ENCODE measurements around the gene IL17RC.

The IL17RC gene

DNA sequence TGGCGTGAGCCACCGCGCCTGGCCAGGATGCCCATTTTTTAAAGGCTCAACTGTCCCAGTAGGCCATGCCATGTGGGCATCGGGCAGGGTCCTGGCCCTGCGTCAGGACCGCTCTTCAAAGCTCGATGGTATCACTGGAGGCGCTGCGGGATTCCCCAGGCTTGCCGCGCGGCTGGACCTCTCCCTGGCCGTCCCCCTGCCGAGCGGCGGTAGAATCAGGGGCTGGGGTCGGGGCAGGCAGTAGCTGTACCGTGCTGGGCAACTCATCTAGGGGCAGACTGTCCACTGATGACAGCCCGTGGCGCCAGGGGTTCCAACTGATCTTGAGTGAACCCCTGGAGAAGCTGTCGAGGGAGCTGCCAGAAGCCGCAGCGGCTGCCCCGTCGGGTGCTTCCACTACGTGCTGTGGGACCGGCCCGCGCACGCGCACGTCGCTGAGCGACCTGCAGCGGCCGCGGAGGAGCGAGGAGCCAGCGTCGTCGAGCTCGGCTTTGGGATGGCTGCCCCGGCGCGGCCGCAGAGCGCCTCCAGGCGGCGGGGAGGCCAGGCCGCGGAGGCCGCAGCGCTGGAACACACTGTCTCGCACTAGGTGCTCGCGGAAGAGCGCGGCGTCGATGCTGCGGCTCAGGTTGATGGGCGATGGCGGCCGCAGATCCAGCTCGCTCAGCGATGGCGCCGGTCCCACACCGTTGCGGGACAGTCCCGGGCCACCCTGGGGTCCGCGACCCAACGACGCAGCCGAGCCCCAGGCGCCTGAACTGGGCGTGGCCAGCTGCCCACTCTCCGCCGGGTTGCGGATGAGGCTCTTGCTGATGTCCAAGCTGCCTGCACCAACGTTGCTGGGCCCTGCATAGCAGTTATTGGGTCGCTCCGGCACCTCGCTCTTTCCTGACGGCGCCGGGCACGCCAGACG is 29.5 kb downstream of the IL17RC start:
- DNase-seq, result peak; percentile 36

DNA sequence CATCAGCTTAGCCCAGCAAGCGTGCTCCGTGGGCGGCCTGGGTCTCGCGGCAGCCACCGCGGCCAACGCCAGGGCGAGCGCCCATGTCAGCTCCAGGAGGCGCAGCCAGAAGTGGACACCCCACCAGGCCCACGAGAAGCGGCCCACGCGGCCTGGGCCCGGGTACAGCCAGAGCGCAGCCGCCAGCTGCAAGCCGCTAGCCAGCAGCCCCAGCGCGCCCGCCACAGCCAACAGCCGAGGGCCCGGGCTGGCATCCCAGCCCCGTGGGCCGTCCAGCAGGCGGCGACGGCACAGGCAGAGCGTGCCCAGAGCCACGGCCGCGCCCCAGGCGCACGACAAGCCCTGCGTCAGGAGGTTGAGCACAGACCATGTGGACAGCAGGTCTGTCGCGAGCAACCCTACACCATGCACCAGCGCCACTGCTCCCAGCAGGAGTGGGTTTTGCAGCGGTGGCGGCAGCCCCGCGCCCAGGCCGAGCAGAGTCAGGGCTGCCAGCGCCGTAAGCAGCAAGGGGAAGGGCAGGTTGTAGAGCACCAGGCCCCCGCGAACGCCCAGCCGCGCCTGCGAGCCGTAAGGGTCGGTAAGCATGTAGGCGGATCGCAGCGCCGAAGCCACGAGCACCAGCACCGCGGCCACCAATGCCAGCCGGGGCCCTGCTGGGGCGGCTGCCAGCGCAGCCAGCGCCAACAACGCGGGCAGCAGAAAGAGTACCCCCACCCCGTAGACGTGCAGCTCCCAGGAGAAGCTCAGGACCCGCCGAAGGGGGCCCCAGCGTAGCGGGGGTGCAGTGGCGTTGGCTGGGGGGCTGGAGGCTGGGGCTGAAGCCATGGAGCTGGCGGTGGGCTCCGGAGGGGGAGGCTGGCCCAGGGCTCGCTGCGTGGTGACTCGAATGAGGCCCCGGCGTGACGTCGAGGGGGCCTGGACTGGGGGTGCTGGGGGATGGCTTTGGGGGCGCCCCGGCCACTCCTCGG is 30.4 kb downstream of the IL17RC start:
- DNase-seq, result peak; percentile 46

DNA sequence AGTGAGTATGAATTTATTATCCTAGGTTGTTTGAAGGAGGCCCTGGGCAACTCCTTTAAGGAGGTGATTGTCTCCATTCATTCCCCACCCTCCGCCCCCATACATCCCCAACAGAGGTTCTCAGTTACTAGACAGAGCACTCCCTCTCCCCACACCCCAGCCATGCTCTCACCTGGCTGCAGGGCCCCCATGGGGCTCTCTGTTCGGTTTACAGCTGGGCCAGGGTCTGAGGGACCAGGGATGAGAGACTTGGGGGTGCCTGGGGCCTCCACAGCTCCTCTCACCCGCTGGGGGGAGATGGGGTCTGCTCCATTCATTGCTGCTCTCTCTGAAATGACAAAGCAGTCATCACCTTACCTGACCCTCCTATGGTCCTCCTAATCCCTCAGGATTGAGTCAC is 31.7 kb downstream of the IL17RC start:
- no peak for DNase-seq

DNA sequence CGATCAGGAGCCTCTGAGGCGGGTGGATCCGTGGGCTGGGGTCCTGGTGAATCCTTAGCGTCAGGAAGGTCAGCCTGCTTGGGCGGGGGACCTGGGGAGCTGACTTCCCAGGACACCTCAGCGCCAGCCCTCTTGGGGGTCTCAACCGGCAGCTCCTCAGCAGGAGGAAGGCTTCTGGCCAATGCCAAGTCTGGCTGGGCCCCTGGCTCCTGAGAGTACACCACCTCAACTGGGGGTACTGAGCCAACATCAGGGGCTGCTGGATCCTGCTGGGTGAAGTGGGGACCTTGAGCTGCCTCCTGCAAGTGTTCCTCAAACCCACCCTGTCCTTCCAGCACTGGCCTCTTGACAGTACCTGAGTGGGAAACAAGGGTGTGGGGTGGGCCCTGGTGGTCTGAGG is 32.2 kb downstream of the IL17RC start:
- no peak for DNase-seq

DNA sequence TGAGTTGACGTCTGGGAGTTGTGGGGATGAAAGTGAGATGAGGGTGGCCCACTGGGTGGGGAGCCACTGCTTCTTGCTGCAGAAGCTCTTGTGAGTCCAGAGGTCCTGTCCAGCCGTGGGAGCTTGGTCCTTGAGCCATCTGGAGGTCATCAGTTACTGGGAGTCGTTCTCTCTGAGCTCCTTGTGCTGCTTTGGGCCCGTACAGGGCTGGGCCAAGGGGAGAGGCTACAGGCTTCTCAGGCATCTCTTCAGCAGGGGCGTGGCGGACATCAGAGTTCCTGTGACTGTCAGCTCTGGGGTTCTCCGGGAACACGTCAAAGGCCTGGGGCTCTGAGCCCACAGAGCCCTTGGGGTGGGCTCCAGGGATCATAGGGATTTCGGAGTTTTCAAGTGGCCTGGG is 32.7 kb downstream of the IL17RC start:
- DNase-seq, result no peak

DNA sequence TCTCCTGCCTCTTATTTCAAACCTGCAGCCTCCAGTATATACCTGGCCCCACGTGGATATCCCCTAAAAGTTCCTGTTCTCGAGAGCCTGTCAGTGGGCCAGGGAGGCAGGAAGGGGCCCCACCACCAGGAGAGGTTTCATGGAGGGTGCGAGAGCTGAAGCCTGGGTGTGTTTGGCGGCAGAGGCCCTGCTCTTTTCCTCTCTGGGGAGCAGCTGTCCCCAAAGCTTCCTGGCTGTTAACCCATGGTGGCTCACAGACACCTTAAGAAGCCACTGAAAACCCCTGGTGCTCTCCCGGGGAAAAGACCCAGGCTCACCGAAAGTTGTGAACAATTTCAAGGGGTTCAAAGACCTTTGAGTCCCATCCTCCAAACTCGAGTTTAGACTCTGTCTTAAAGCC is 34.2 kb downstream of the IL17RC start:
- no peak for DNase-seq

DNA sequence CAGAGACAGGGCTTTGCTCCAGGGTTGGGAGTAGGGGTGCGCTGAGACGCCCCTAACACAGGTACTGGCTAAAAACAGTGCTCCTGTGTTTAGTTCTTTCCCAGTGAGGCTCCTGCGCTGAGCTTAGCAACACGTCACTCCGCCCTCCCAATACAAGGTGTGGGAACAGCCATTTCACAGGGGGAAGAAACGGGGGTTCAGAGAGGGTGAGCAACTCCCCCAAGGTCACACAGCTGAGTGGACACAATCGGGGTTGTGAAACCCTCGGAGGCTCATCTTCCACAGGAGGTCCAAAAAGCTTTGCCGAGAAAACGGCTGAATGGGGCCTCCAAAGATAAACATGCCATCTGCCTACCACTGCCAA is 34.7 kb downstream of the IL17RC start:
- DNase-seq, result no peak

DNA sequence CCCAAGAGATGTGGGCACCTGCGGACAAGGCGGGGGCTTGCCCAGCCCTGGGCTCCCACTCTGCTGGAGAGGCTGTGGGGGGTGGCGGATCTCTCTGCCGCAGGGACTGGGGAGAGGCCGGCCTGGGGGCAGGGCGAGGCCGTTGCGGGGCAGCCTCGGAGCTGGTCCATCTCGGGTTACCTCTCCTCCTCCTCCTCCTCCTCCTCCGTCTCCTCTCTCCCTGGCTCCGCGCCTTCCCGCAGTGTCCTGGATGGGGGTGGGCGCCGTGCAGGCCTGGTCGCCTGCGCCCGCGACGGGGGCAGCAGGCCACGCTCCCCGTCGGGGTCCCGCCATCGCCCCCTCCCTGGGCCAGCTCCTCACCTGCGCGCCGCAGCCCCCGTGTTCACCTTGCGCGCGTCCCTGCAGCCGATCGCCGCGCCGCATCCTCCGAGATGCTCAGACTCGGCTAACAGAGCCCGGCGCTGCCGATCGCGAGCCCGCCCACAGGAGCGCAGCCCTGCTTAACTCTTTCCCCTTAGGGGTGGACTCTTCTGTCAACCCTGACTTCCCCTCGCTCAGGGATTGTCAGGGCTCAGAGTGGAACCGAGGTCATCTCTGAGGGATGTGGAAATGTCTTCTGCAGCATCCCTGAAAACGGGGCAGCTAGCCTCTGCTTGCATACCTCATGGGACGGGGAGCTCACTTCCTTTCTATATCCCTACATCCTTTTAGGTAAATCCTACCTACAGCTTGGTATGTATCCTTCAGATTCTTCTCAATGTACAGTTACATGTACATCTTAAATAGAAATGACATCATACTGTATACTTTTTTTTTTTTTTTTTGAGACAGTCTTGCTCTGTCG is 35.3 kb downstream of the IL17RC start, which contains the start of gene PRRT3:
Gene PRRT3 (minus strand): TSS at position 447 of the 844 bp plus-strand sequence. CDS start 2,293 bp downstream, outside the sequence.
- no peak for DNase-seq

DNA sequence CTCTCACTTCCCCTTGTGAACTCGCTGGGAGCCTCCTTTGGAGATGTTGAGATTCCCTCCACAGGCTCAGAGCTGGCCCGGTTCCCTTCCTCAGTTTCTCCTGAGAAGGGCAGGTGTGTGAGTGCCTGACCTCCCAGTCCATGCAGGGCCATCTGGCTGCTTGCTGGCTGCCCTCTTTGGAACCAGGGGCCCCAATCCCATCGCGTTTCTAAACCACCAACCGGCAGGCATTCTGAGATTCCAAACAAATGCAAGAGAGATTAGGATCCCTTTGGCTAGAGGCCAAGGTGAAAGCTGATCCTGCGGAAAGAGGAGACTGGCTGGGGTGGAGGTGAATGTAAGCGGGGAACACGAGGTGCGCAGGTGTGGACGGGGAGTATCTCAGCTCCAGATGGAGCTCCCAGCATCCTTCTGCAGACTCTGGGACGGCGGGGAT is 38.2 kb downstream of the IL17RC start:
- peak; percentile 67 for DNase-seq

DNA sequence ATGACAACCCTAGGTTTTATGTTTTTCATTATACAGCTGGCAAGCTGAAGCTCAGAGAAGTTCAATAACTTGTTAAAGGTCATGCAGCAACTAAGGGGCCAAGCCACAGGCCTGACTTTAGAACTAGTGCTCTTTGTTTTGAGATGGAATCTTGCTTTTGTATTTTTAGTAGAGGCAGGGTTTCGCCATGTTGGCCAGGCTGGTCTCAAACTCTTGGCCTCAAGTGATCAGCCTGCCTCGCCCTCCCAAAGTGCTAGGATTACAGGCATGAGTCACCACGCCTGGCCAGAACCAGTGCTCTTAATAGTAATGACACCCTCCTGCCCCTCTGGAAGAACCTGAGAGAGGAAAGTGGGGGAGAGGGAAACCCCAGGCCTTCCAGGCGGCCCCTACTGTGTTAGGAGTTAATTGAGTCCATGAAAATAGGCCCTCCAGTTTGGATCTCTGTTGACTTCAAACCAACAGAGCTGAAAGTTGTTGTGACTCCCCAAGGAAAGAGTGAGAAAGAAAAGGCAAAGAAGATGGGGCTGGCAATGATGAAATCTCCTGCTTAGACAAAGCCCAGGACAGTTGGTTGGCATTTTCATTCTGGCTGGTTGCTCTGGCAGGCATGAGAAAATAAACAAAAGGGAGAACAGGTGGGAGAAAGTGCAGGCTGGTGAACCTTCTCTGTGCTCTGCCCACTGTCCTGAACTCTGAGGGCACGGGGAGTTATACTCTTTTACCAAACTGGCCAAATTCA is 38.9 kb downstream of the IL17RC start:
- DNase-seq, result no peak

DNA sequence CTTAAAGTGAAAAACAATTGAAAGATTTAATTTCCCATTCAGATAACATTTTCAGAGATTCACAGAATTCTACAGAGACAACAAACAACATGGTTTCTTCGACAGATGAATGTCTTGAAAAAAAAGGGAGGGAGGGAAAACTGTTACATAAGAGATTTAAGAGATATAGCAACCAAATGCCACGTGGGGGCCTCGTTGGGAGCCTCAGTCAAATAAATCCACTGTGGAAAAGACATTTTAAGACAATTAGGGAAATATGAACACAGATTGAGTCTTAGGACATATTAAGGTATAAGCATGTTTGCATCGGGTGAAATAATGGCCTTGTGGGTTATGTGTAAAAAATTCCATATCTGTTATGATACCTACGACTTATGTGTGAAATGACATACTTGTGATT is 40.3 kb downstream of the IL17RC start:
- no peak for DNase-seq

DNA sequence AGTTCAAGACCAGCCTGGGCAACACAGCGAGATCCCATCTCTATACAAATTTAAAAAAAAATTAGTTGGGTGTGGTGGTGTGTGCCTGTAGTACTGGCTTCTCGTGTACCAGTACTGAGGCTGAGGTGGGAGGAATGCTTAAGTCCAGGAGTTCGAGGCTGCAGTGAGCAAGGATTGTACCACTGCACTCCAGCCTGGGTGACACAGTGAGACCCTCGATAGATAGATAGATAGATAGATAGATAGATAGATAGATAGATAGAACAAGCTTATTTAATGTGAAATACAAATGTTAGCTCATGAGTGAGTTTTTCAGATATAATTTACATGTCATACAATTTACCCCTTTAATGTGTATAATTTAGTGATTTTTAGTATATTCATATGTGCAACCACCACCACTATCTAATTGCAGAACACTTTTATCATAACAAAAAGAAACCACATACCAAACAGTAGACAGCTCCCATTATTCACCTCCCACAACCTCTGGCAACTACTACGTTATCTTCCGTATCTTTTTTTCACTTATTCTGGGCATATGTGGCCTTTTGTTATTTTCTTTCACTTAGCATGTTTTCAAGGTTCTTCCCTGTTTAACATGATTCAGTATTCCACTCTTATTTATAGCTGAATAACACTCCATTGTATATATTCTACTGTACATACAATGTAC is 48.4 kb downstream of the IL17RC start:
- DNase-seq, result no peak

DNA sequence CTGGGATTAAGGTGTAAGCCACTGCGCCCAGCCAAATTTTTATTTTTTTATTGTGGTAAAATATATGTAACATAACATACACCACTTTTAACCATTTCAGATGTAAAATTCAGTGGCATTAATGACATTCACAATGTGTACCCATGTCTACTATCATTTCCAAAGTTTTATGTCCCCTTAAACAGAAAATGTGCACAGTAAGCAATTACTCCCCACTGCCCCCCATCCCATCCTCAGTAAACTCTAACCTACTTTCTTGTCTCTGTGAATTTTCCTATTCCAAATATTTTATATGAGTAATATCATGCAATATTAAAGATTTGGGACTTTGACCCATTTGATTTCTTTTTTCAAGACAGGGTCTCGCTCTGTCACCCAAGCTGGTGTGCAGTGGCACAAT is 49.9 kb downstream of the IL17RC start:
- no peak for DNase-seq

DNA sequence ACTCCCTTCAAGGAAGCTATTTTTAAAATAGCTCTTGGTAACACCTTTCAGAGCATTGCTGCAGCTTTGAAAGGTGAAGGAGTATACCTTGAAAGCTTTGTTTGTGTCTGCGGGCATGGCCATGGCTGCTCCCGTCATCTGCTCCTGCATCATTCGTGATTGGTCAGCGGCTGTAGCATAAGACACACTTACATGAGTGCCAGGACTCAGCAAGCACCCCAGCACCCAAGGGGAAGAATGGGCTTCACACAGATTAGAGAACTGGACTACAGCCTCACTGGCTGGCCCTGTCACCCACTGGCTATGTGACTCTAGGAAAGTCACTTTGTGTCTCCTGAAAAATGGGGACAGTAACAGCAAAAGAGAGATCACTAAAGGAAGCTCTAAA is 52.7 kb downstream of the IL17RC start:
- DNase-seq, result no peak

DNA sequence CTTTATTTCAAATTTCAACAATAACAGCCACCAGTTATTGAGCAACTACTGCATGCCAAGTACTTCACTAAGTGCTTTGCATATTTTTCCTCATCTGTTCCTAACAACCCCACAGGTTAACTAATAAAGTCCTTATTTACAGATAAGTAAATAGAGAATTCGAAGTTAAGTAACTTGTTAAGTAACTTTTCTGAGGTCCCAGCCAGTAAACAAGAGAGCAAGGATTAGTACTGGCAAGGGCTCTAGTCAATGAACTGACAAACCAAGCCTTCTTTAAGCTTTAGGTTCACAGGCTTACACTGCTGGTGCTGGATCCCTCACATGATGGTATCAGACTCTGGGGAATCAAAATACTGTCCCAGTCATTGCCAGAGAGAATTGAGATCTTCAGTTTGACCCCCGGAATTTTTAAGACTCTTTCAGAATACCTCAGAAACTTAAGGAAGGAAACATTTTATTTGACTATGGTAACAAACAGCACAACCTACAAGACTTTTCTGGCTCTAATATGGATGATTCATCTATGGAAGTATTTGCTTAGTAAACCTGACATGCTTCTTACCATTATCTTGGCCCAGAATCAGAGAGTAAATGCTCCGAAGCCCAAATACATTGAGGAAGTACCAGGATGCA is 53.2 kb downstream of the IL17RC start:
- no peak for DNase-seq

DNA sequence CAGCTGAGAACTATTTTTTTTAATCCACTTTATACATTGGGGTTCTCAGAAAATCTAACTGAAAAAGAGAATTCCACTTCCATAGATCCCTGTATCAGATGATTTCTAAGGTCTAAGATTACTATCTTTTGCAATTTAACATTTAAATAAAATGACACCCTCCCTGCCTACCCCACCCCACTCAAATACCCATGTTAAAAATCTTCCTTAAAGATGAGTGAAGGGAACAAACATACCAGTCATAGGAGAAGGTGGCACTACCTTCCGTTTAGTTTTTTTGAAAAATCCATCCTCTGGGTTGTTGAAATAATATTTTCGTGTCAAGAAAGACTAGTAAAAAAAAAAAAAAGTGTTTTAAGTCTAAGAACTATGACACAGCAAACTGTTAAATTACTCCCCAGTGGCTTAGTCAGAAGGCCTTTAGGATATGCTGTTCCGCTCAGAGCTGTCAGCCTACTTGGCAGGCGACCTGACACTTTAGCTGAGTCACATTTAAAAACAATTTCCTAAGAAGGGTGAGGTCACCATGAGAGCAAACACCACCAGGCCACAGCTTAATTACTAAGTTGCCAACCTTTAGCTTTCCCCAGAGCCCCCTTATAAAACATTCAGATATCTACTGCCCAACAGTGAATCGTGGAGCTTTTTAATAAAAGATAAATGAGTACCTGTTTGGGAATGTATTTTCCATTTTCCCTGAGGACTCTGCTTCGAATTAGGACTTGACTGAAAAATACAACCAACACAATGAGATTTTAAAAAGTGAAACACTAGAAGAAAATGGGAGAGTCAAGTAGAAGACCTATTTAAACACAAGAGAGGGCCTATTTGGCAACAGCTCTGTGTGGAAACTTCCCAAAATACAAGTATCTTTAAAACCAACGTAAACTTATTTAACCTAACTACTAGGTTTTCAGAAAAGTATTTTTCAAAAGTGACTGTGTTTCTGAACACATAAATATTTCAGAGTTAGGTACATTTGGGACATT is 60.1 kb downstream of the IL17RC start:
- DNase-seq, result peak; percentile 38

DNA sequence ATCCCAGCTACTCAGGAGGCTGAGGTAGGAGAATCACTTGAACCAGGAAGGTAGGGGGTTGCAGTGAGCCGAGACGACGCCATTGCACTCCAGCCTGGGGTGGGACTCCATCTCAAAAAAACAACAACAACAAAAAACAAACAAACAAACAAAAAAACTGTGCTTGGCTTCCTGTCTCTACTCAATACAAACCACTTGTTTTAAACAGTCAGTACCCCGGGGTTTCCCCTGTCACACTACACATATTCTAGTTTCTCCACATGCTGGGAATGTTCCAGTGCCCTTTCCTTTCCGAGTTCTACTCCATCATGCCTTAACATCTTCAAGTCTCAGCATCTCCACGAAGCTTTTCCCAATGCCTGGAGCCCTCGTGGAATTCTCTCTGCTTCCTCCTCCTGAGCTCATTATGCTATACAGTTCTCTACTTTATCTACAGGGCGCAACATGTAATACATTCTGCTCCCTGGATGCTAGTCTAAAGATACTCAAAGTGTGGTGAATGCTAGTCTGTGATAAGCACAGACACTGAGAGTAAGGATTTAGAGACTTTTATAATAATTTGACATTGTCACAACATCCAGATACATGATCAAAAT is 61.9 kb downstream of the IL17RC start:
- no peak for DNase-seq

DNA sequence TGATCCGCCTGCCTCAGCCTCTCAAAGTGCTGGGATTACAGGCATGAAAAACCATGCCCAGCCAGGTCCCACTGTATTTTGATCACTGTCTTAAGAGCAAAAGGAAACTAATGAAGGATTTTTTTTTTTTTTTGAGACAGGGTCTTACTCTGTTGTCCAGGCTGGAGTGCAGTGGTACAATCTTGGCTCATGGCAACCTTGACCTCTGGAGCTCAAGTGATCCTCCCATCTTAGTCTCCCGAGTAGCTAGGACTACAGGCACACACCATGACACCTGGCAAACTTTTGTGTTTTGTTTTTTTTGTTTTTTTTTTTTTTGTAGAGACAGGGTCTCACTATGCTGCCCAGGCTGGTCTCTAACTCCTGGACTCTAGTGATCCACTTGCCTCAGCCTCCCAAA is 63.4 kb downstream of the IL17RC start:
- DNase-seq, result no peak

All from NCI-H2107 (cell line).